HG02885 (cell line): ENCODE results near the gene RNF11.

Source experiments
- ATAC-seq: cut with Tn5 transposase; IDR thresholded peaks from one replicate; pipeline ENCODE4 v1.9.1; 2021; ENCODE audit warnings: mild to moderate bottlenecking; ENCODE audit not compliant: unreplicated experiment, poor library complexity

Gene RNF11

GRCh38 chr1:51310871-51311613 is 75.0 kb downstream of the RNF11 start:
- no peak for ATAC-seq

DNA sequence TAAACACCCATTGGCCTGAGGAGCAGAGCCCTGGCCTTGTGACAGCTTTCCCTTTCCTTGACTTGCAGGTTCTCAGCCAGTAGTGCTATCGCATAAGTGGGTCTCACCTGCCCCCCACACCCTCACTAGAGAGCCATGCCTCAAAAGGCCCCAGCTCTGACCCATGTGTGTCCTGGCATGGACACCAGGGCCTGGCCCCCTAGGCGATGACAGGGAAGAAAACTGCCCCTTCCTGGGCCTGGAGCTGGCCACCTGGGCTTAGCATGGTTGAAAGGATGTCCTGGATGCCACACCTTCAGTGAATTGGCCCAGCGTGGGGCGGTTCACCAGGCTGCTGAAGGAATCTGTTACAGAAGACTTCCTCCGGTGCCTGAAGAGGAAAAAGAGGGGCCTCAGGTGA is 75.8 kb downstream of the RNF11 start:
- no peak for ATAC-seq

GRCh38 chr1:51312718-51313117 is 76.6 kb downstream of the RNF11 start:
- ATAC-seq = no peak

DNA sequence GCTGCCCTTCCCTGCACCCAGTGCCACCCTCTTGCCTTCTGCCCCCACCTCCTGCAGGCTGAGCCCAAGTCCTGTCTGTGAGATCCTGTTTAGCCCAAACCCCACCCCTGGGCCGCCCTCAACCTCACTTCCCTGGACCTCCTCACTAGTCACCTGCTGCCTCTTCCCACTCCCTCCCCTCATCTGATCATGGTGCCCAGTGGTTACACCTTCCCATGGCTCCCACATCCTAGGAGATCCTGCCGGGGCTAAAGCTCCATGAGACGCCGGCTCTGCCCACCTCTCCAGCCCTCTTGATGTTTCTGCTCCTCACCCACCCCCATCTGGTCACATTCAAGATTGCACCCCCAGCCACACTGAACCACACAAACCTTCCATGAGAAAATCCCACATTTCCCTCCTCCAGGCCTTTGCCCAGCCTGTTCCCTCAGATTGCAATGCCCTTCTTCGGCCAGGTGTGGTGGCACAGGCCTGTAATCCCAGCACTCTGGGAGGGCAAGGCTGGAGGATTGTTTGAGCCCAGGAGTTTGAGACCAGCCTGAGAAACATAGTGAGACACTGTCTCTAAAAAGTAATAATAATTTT is 77.3 kb downstream of the RNF11 start:
- no peak for ATAC-seq

- ATAC-seq = no peak
Measured at GRCh38 chr1:51313961-51314777, 78.1 kb downstream of the RNF11 start.

GRCh38 chr1:51314974-51315373 is 78.9 kb downstream of the RNF11 start:
- no peak for ATAC-seq

DNA sequence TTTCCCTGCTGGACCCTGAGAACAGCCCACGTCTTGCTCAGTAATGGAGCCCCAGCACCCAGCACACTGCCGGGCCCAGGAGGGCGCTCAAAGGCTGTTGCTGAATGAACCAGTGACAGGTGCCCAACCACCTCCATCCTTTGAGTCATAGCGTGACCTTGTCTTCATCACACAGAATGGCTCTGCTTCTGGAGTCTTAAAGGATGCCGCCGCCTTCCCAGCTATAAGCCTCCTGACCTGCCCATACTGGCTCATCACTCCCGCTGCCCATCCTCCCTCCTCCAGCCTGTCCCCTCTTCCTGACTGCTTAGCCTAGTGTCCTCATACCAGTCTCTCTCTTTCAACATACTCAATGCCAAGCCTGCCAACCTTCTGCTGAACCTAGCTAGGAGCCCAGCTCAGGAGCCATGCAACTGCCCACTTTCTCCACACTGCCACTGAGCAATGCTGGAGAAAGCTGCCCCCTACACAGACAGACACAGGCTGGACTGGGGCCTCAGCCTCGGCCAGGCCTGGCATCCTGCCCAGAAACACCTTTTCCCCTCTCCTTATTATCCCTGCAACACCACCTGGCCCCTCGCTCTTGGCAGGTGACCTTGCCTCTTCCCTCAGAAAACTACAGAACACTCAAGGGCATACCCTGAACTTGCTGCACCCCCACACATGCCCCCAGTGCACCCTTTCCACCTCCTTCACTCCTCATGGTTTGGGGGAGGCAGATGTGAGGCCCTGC is 80.2 kb downstream of the RNF11 start:
- ATAC-seq = no peak

- ATAC-seq = no peak
Measured at GRCh38 chr1:51316846-51317120, 80.7 kb downstream of the RNF11 start.

DNA sequence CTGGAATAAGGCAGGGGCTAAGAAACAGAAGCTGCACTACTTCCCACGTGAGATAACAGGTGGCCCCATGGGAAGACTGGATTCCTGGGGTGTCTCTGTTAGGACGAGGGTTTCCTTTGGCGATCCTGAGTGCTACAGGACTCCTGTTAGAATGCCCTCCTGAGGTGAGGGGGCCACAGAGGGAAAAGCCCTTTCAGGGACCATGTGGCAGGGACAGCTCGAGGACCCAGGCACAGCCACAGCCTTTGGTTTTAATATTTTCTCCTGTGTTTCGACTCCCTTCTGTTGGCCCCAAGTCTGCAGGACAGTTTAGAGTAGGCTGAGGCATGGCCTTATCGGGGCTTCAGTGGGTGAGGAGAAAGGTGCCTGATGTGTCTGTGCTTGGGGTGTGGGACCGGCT is 81.7 kb downstream of the RNF11 start:
- no peak for ATAC-seq

DNA sequence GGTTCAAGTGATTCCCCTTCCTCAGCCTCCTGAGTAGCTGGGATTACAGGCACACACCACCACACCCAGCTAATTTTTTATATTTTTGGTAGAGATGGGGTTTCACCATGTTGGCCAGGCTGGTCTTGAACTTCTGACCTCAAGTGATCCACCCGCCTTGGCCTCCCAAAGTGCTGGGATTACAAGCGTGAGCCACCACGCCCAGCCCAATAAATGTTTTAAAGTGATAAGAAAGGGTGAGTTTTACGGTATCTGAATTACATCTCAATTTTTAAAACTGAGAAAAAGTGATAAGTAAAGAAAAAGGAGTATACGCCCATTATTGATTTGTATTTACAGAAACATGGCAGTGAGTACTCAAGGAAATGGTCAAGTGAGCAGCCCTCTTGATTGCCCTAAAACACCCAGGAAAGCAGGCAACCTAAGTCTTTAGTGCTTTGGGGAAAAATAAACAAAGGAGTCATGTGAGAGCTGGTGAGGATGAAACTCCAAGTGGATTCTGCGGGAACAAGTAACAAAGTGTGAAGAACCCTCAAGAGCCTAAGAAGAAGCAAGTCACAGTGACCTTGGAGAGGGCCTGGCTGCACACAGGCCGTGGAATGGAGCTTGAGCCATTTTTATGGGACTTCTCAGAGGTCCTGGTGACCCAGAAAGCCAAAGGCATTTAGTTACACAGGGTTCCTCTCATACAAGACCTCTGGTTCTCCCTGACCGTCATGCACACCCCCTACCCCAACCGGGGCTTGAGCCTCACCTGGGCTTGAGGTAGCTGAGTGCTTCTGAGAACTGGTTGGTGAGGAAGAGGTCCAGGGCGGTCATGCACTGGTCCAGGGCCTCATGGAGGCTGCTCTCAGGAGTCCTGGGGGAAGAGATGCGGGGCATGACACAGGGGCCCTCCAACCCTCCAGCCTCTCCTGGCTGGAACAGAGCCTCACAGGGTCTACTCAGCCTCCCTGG is 85.2 kb downstream of the RNF11 start:
- no peak for ATAC-seq

- no peak for ATAC-seq
Measured at GRCh38 chr1:51321924-51322280, 85.8 kb downstream of the RNF11 start.

DNA sequence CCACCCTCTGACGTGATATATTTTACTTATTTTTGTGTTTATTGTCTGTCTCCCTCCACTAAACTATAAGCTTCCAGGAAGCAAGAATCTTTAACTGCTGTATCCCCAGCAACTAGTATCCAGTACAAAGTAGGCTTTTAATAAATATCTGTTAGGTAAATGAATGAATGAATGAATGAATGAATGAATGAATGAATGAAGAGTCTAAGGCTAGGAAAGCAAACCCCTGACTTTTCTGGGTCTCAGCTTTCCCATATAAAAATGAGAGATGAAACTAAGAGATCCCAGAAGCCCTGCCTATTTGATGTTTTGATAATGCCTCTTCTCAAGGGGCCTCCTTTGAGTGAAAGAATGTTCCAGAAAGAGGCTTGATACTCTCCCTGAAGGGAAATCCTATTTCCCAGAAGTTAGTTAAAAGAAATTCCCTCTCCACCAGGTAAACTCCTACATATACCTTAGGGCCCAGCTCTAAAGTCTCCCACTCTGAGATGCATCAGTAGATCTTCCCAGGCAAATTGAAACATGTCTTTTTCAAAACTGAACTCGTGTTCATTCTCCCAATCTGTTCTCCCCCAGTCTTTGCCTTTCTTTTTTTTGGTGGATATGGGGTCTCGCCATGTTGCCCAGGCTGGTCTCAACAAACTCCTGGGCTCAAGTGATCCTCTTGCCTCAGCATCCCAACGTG is 86.5 kb downstream of the RNF11 start:
- no peak for ATAC-seq
